Measurements from ENCODE around the gene BEAN1.

Gene BEAN1, protein sequence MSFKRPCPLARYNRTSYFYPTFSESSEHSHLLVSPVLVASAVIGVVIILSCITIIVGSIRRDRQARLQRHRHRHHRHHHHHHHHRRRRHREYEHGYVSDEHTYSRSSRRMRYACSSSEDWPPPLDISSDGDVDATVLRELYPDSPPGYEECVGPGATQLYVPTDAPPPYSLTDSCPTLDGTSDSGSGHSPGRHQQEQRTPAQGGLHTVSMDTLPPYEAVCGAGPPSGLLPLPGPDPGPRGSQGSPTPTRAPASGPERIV

DNA sequence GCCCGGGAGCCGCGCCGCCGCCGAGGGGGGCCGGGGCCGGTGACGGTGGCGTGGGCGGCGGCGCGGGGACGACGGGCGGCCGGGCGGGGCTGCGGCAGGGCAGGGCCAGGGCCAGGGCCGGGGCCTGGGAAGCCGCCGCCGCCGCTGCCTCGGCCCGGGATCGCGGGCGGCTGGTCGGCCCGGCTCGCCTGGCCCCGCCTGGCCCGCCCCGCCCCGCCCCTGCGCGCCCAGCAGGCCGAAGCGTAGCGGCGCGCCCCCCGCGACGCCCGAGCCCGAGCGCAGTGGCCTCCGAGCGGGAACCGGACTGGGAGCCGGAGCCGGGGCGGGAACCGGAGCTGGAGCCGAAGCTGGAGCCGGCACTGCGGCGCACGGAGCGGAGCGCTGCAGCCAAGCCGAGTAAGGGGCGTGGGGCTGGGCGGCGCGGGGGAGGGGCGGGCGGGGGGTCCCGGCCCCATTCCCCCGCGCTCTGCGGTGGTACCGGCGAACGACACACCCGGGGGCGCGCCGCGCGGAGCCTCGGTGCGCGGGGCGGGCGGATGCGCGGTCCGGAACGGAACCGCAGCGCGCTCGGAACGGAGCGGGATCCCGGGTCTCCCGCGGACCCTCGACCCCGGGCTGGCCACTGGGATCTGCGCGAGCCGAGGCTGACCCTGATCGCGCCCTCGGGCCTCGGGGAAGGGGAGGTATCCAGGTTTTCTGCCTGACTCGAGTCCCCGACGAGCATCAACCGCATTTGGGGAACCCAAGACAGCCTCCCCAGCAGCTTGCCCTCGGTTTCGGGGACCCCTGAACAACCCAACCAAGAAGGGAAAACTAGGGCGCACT, at the start of gene BEAN1:
Gene BEAN1, plus strand, starts transcription at position 260 of the 825 bp plus-strand sequence. CDS start 10,382 bp downstream, outside the sequence.
- DNase-seq (ENCODE audit: low spot score), result no peak

- no peak for DNase-seq (ENCODE audit: low spot score)
Observed at GRCh38 chr16:66377324-66377723, 49.8 kb upstream of the BEAN1 start.

DNA sequence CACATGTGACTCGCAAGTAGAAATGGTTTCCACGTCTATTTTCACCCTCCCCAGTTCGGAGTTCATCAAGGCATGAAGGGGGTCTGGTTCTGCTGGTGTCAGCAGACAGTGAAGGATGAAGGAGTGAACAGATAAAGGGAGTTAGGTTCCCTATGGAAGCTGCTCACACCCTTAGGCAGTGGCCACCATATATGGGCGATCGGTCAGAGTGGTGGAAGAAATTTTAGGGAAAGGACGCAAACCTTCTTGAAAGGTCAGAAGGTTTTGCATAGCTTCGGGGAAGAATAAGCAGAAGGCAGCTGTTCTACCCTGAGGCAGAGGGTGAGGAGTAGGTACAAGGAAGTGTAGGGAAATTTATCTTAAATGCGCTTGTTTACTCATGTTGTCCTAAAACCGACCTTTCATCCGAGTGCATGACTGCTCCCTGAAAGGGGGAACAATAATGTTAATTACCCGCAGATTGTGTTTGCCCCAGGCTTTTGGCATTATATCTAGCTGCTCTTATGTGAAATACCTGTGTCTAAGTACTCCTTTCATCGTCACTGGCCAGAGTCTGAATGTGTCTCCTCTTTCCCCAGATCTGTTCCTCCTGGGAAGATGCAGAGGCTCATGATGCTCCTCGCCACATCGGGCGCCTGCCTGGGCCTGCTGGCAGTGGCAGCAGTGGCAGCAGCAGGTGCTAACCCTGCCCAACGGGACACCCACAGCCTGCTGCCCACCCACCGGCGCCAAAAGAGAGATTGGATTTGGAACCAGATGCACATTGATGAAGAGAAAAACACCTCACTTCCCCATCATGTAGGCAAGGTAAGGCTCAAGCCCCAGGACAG, 48.1 kb upstream of the BEAN1 start:
- no peak for DNase-seq (ENCODE audit: low spot score)

GRCh38 chr16:66379571-66379941, 47.5 kb upstream of the BEAN1 start:
- no peak for DNase-seq (ENCODE audit: low spot score)

DNA sequence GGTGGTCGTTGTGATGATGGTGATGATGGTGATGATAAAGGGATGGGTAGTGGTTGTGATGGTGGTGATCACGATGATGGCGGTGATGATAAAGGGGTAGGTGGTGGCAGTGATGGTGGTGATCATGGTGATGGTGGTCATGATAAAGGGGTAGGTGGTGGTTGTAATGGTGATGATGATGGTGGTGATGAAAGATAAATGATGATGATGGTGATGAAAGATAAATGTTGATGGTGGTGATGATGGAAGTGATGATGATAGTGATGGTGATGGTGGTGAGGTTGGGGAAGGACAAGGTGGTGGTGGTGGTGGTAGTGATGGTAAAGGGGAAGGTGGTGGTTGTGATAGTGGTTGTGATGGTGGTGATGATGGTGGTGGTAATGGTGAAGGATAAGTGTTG, 46.7 kb upstream of the BEAN1 start:
- DNase-seq (ENCODE audit: low spot score), result no peak

DNA sequence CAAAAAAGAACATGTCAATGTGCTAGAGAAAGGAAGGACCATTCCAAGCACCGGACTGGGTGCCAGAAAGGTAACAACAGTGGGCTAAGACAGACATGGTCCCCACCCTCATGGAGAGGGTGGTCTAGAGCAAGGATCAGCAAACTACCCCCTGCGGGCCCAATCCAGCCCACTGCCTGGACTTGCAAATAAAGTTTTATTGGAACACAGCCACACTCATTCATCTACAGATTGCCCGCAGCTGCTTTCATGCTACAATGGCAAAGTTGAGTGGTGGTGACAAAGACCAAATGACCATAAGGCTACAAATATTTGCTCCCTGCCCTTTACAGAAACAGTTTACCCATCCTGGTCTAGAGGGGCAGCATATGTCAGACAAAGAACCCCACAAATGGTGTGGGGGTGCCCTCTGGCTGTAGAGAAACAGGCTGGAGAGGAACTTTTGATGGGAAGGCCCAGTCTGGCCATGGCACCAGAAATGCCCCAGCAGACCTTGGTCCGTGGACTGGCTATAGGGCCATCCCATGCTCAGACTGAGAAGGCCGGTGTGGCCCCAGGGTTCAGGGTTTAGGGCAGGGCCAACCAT, 45.4 kb upstream of the BEAN1 start:
- DNase-seq (ENCODE audit: low spot score), result no peak

DNA sequence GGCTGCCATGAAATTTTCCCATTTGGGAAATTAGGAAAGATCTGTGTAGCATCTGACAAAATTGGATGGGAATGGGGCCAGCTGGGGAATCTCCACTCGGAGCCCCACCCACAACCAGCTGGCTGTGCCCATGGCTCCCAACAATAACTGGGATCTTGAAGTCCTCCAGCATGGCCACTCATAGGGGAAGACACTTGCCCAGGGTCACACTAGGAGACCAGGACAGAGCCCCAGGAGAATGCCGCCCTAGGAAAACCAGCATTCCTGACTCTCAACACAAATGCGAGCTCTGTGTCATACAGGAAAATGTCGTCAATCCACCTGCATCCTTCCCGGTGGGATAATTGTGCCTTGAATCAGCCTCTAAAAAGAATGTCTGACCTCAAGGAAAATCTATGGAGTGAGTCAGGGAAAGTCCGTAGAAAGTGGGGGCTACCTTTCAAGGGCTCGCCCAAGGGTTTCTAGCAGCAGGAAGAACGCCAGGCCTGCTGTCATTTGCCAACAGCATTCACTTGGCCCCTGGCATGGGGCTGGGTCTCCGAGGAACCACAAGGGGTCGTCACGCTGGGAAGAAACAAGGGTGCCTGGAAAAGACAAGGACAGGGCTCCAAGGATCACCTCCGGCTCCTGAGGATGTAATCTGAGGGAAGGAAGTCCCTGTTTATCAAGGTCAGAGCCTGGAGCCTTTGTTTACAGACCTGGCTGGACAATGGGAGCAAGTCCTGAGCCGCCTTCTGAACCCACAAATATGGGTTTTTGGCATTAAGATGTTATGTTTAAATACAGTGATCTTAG, 44.7 kb upstream of the BEAN1 start:
- DNase-seq (ENCODE audit: low spot score), result no peak

DNA sequence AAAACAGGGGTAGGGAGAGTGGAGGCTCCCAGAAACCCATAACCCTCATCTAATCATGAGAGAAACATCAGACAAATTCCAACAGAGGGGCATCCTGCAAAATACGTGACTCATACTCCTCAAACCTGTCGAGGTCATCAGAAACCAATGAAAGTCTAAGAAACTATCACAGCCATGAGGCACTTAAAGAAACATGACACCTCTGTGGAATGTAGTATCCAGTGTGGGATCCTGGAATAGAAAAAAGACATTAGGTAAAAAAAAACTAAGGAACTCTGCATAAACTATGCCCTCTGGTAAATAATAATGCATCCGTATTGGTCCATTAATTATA, 44.2 kb upstream of the BEAN1 start:
- DNase-seq (ENCODE audit: low spot score), result no peak

GRCh38 chr16:66383551-66383950, 43.5 kb upstream of the BEAN1 start:
- no peak for DNase-seq (ENCODE audit: low spot score)

GRCh38 chr16:66385415-66385814, 41.7 kb upstream of the BEAN1 start:
- no peak for DNase-seq (ENCODE audit: low spot score)

DNA sequence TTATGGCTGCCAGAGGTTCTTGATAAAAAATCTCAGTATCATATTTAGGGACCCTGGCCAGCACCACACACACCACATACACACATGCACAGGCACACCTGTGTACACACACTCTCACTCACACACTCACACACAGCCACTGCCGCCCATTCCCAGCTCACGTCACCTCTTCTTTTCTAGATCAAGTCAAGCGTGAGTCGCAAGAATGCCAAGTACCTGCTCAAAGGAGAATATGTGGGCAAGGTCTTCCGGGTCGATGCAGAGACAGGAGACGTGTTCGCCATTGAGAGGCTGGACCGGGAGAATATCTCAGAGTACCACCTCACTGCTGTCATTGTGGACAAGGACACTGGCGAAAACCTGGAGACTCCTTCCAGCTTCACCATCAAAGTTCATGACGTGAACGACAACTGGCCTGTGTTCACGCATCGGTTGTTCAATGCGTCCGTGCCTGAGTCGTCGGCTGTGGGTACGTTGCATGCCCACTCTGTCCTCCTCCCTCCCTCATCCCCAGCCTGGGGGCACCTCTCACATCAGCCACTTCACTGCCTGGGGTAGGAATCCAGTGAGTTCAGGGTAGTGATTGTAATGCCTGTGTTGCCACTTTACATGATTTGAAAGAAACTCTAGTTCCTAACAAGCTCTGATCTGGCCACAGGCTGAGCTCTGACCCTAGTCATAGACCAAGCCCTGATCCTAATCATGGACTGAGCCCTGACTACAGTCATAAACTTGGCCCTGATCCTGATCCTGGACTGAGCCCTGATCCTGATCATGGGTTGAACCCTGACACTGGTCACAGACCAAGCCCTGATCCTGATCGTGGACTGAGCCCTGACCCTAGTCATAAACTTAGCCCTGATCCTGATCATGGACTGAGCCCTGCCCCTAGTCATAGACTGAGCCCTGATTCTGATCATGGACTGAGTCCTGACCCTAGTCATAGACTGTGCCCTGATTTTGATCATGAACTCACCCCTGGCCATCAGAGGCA, 40.2 kb upstream of the BEAN1 start:
- DNase-seq (ENCODE audit: low spot score), result no peak

GRCh38 chr16:66387817-66388332, 39.2 kb upstream of the BEAN1 start:
- no peak for DNase-seq (ENCODE audit: low spot score)

DNA sequence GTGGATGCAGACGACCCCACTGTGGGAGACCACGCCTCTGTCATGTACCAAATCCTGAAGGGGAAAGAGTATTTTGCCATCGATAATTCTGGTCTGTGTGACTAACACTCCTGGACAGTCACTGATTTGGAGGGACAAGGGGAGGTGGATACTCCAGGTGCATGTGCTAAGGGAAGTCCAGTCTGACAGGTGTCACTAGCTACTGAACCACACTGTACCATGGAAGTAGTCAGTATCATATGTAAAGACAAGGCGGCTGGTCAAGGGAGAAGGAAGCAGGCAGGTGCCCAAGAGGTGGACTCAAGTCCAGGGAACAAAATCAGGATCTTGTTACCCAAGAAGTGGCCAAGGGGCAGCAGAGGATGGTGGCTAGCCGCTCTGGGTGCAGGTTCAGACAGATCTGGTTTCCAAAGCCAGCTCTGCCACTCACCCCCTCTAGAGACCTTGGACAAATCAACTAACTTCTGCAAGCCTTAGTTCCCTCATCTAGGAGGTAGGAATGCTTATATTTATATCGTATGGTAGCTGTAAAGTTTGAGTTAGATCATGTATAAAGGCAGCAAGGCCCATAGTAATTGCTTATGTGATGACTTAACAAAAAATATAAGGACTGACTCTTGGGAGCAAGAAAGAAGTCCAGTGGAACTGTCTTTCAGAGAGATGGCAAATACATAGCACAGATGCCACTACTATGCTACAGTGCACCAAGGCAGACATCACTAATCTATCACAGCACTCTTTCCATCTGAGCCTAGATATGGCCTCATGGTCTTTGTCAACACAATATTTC, 38.5 kb upstream of the BEAN1 start:
- DNase-seq (ENCODE audit: low spot score), result no peak

GRCh38 chr16:66389256-66390176, 37.6 kb upstream of the BEAN1 start:
- no peak for DNase-seq (ENCODE audit: low spot score)

DNA sequence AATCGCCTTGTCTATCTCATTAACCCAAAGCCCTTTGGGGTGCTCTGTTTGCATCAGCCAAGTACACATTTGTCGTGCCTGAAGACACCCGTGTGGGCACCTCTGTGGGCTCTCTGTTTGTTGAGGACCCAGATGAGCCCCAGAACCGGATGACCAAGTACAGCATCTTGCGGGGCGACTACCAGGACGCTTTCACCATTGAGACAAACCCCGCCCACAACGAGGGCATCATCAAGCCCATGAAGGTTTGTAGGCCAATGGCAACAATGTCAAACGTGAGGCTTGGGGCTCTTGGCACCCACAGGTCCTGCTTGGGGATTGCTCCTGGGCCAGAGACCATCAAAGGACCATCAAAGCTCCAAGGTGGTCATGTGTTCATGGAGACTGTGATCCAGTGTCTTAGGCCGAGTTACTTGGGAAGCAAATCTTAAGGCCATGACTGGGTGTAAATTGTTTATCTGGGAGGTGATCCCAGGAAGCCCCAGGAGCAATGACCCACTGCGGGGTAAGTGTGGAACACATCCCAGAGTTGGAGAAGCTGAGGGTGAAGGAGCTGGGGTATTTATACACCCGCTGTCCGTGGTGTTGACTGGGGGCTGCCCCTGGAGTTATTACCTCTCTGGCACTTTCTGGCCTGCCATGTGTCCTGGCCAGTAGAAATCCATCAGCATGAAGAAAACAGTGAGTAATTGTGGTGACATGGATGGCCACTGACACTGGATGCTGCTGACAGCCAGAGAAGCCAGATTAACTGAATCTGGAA, 36.6 kb upstream of the BEAN1 start:
- no peak for DNase-seq (ENCODE audit: low spot score)

- DNase-seq (ENCODE audit: low spot score), result no peak
Observed at GRCh38 chr16:66391726-66392670, 35.1 kb upstream of the BEAN1 start.
